GM21447 (cell line): ENCODE measurements around the gene RIPOR3.

ENCODE experiments used
- ATAC-seq: cut with Tn5 transposase; IDR thresholded peaks from one replicate; pipeline ENCODE4 v1.9.1; 2021; ENCODE audit not compliant: unreplicated experiment

The RIPOR3 gene, protein sequence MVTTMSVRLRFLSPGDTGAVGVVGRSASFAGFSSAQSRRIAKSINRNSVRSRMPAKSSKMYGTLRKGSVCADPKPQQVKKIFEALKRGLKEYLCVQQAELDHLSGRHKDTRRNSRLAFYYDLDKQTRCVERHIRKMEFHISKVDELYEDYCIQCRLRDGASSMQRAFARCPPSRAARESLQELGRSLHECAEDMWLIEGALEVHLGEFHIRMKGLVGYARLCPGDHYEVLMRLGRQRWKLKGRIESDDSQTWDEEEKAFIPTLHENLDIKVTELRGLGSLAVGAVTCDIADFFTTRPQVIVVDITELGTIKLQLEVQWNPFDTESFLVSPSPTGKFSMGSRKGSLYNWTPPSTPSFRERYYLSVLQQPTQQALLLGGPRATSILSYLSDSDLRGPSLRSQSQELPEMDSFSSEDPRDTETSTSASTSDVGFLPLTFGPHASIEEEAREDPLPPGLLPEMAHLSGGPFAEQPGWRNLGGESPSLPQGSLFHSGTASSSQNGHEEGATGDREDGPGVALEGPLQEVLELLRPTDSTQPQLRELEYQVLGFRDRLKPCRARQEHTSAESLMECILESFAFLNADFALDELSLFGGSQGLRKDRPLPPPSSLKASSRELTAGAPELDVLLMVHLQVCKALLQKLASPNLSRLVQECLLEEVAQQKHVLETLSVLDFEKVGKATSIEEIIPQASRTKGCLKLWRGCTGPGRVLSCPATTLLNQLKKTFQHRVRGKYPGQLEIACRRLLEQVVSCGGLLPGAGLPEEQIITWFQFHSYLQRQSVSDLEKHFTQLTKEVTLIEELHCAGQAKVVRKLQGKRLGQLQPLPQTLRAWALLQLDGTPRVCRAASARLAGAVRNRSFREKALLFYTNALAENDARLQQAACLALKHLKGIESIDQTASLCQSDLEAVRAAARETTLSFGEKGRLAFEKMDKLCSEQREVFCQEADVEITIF

DNA sequence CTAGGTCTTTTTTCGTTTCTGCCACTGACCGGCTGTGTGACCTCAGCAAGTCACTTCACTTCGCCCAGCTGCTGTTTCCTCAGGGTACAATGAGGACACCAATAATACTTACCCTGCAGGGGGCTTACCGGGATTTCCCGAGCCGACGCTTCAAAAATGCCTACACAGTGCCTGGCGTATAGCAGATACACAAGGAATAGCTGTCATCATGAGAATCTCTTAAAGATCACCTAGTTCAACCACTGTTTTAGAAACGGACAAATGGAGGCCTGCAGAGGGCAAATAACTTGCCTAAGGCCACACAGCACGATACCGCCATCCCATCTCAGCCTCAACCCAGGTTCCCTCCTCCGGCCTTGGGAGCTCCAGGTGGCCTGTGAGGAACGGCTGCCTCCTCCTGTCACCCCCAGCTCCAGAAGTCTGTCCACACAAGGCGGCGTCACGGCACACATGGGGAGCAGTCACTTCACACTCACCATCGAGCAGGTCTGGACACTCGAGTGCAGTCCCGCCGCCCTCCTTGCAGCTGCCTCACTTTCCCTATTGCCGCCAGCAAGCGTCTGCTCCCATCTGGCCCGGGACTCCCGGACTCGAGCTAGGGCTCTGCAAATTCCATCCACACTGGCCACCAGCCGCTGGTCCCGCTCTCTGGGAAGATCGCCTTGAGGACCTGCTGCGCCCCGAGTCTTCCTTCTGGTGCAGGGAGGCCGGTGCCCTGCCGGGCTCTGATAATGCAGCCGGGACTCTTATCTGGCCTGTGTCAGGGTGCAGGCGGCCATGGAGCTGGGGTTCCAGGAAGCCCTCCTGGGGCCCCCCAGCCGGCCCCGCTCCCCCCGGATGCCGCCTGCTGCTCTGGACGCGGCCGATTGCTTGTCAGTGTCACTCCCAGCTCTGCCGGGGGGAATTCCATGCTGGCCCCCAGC lies at the start of gene RIPOR3:
TSS of gene RIPOR3 (minus strand) at position 893 of the 923 bp plus-strand sequence. CDS start at position 479, 414 bp downstream.
- no peak for ATAC-seq

- no peak for ATAC-seq
Observed at GRCh38 chr20:50737352-50737751, 46.0 kb upstream of the RIPOR3 start.

DNA sequence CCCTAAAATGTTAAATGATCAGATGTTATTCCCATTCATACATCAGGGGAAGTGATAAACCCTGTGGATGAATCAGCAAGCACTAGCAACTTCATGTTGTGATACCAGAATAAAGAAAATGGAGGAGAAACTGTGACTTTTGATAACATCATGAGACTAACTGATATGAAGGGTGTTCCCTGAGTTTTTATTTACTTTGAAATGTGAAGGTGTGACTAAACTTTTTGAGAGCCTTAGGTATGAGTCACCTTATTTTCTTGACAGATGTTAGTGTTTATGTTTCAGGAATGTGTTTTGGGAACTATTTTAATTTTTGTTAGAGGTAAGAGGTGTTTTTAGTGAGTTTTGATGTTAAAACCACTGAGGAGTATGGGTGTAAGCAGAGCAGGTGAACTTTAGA lies 44.5 kb upstream of the RIPOR3 start:
- ATAC-seq = no peak

- no peak for ATAC-seq
Observed at GRCh38 chr20:50734730-50735679, 43.7 kb upstream of the RIPOR3 start.

DNA sequence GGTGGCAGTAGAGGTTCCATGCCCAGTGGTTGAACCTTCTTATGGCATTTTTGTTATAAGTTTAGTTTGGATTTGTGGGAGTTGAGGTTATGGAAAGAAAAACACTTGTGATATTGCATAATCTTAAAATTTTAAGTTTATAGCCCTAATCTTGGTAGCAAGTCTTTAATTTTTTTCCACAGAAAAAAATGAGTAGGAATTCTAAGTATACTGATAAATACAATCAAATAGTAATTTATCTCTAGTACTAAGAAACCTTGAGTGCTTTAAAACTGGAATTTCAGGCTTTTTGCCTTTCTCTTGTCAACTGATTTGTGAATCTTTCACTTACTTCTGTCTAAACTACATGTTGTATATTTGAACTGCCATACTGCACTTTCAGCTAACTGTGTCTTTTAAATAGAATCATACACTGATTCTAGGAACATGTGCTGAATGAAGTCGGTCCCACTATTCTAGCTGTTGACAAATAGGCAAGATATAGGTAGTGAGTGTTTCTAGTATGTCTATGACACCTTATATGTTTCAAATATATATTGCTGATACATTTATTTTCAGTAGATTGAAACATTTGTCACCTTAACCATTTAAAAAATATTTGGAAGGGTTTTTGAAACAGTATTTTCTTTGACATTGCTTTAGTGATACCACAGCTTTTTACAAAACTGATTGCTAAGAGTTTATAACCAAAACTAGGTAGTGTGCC lies 42.5 kb upstream of the RIPOR3 start:
- no peak for ATAC-seq

GRCh38 chr20:50731930-50732690 lies 40.8 kb upstream of the RIPOR3 start:
- ATAC-seq = no peak

- peak; percentile 83 for ATAC-seq
Observed at GRCh38 chr20:50731055-50731929, 40.0 kb upstream of the RIPOR3 start, which contains the start of gene PARD6B. TSS of gene PARD6B (plus strand) at chr20:50731580. CDS start at chr20:50731787, 207 bp downstream.

GRCh38 chr20:50730765-50731054 lies 39.4 kb upstream of the RIPOR3 start:
- no peak for ATAC-seq

DNA sequence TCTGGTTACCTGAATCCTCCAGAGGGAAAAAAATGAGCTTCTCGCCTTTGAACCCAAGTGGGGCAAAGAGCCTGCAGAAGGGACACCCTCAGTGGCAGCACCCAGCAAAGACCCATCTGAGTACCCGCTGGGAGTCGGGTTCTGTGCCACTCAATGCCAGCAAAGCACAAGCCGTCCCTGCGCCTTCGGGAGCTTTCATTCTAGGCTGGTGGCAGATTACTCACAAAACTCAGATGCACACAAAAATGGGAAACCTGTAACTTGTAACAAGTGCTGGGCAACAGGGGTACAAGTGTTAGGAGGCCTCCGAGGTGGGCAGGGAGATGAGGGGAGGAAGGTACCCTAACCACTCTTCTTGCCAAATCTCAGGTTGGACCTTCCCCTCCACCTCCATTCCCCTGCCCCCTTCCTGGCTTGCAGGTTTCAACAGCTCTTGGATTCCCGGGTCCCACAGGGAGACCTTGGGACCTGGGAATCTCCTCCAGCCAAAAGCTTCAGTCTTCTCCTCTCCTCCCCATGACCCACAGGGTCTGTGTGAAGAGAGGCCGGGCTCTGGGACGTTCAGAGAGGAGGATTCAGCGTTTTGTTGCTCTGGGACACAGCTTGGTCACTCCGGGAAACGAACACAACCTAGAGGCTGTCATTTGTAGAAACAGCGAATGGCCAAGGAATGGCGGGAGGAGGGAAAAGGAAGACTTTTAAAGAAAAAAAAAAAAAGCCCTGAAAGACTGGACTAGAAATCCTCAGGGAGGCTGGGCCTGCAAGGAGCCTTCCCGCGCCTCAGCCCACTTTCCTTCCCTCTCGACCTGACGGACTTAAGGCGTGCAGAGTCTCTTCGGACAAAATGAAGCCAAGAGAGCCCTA lies 38.8 kb upstream of the RIPOR3 start:
- no peak for ATAC-seq

- ATAC-seq = no peak
Observed at GRCh38 chr20:50728981-50729874, 37.9 kb upstream of the RIPOR3 start.

GRCh38 chr20:50728486-50728980 lies 37.2 kb upstream of the RIPOR3 start:
- ATAC-seq = no peak

DNA sequence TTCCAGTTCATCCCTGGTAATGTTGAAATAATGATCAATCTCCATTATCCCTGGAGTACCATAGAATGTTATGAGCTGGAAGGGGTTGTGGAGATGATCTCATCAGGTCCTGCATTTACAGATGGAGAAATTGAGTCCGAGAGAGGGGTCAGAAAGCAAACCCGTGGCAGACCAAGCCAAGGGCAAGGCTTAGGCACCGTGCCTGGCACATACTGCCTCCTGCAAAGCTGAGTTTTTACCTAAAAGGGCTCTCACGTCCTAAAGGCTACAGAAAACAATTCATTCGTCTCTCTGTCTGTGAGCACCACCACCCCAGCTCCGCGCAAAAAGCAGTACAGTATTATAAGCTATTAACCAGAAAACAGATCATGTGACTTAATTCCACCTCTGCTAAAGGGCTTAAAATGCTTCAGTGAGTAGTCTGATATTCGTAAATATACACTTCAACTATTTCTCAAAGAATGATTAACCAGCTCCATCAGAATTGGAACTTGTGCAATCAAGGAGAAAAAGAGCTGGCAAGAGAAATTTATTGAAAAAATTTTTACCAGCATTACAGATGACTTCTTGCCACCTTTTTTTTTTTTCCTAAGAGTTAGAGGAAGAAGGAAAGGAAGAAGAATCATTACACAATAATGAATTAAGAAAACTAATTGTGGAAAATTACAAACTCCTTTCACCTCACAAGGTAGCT lies 36.6 kb upstream of the RIPOR3 start:
- ATAC-seq = no peak

GRCh38 chr20:50726955-50727791 lies 35.8 kb upstream of the RIPOR3 start:
- no peak for ATAC-seq

- ATAC-seq = no peak
Observed at GRCh38 chr20:50725724-50726005, 34.3 kb upstream of the RIPOR3 start.
